Breast epithelium (tissue), 4 donors: ENCODE data around the gene FSIP1. TPM values are rescaled to one million over a fixed set of nuclear protein-coding genes. Genes with fewer than 3 reads are reported as not detected.

Experiments used
- DNase-seq, 2 donors: peaks; one replicate each; pipeline ENCODE4 v3.0.0-alpha.2; 2019; ENCODE audit warnings: low spot score in 2 of 2
- H3K27ac ChIP-seq, 2 donors: fragments of 200-600 bp; sonication (generic) in 1 of 2; one replicate each; pipeline ENCODE4 v1.5.1; 2016 to 2019; ENCODE audit warnings: mild to moderate bottlenecking in 1 of 2
- H3K27me3 ChIP-seq, 2 donors: fragments of 200-600 bp; sonication (generic) in 1 of 2; one replicate each; pipeline versions ENCODE4 v1.5.1 to v1.6.0; 2017 to 2019; ENCODE audit warnings: control low read depth in 1 of 2, mild to moderate bottlenecking in 1 of 2
- H3K36me3 ChIP-seq: fragments of 200-600 bp; one replicate; pipeline ENCODE4 v1.5.1; 2019
- H3K4me1 ChIP-seq, 2 donors: fragments of 200-600 bp; sonication (generic); one replicate each; pipeline ENCODE4 v1.5.1; 2016 to 2019; ENCODE audit warnings: control low read depth in 1 of 2
- H3K4me3 ChIP-seq, 3 donors: fragments of 200-600 bp; sonication (generic); 1 replicate in 2 of 3; 2 replicates in 1 of 3; pipeline ENCODE4 v1.5.1; 2016 to 2019; ENCODE audit warnings: mild to moderate bottlenecking in 3 of 3, moderate library complexity in 2 of 3
- H3K9me3 ChIP-seq, 2 donors: fragments of 200-600 bp; sonication (generic) in 1 of 2; one replicate each; pipeline ENCODE4 v1.5.1; 2016 to 2019; ENCODE audit warnings: control low read depth in 1 of 2
- POLR2A ChIP-seq: fragments of 450-650 bp; IDR thresholded peaks from one replicate; pipeline ENCODE4 v1.6.1; 2016; ENCODE audit warnings: antibody characterized with exemption, mild to moderate bottlenecking, moderate library complexity
- POLR2AphosphoS5 ChIP-seq, 3 donors: sonication (generic); formaldehyde crosslinking; IDR thresholded peaks; one replicate each; pipeline ENCODE4 v1.6.1; 2017; ENCODE audit warnings: antibody characterized with exemption in 3 of 3
- intact Hi-C: fragments of 100-400 bp; cut with DNase I; formaldehyde crosslinking; loops from one replicate; pipeline ENCODE4 v1.15.1; 2023; ENCODE audit warnings: low total_unique reads
- total RNA-seq, 3 donors: library from RNA; depleted of rRNA; stranded (reverse); fragments of >200 nt; gene quantifications; one replicate each; pipeline ENCODE4 v1.1.0, GENCODE V29; 2016
- TF ChIP-seq, protein P1 (sequence below), 3 donors: fragments of 450-650 bp; IDR thresholded peaks; one replicate each; pipeline ENCODE4 v1.5.1; 2016 to 2017; ENCODE audit warnings: antibody characterized with exemption in 3 of 3, mild to moderate bottlenecking in 3 of 3, moderate library complexity in 3 of 3

Gene FSIP1
- total RNA-seq, 3 donors from 2014 or later, result 0.32 to 23.3 (median 16.2) TPM

DNA sequence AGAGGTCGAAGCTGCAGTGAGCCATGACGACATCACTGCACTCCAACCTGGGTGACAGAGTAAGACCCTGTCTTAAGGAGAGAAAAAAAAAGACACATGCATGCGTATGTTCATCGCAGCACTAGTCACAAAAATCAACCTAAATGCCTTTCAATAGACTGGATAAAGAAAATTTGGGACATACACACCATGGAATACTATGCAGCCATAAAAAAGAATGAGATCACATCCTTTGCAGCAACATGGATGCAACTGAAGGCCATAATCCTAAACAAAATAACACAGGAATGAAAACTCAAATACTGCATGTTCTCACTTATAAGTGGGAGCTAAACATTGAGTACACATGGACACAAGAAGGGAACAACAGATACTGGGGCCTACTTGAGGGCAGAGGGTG, 53.1 kb downstream of the FSIP1 start:
- Histone ChIP-seq H3K36me3 (no peaks in the 10 kb centered on the region), H3K27me3 (no peaks in the 10 kb centered on the region), H3K4me3 (no peak overlapping the region), H3K4me1 (no peaks in the 10 kb centered on the region), H3K9me3 (no peaks in the 10 kb centered on the region), H3K27ac (no peak overlapping the region)
- TF ChIP-seq, protein P1, sequence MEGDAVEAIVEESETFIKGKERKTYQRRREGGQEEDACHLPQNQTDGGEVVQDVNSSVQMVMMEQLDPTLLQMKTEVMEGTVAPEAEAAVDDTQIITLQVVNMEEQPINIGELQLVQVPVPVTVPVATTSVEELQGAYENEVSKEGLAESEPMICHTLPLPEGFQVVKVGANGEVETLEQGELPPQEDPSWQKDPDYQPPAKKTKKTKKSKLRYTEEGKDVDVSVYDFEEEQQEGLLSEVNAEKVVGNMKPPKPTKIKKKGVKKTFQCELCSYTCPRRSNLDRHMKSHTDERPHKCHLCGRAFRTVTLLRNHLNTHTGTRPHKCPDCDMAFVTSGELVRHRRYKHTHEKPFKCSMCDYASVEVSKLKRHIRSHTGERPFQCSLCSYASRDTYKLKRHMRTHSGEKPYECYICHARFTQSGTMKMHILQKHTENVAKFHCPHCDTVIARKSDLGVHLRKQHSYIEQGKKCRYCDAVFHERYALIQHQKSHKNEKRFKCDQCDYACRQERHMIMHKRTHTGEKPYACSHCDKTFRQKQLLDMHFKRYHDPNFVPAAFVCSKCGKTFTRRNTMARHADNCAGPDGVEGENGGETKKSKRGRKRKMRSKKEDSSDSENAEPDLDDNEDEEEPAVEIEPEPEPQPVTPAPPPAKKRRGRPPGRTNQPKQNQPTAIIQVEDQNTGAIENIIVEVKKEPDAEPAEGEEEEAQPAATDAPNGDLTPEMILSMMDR (IDR thresholded peaks at IDR 0.05), result no peak
- TF ChIP-seq POLR2AphosphoS5 (IDR thresholded peaks at IDR 0.05) (no peak), POLR2A (no peak)
- intact Hi-C loops, result no loop called here
- DNase-seq, result no peak

DNA sequence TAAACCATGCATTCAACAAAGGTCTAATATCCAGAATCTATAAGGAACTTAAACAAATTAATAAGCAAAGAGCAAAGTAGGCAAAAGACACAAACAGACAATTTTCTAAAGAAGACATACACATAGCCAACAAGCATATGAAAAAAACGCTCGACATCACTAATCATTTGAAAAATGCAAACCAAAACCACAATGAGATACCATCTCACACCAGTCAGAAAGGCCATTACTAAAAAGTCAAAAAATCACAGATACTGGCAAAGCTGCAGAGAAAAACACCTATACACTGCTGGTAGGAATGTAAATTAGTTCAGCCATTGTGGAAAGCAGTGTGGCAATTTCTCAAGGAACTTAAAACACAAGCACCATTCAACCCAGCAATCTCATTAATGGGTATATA, 53.8 kb downstream of the FSIP1 start:
- H3K4me1 ChIP-seq, result no peaks in the 10 kb centered on the region
- H3K36me3 ChIP-seq, result no peaks in the 10 kb centered on the region
- intact Hi-C loops, result no loop called here
- no peak for DNase-seq
- no peak overlapping the region for H3K27ac ChIP-seq
- no peak overlapping the region for H3K4me3 ChIP-seq
- no peaks in the 10 kb centered on the region for H3K9me3 ChIP-seq
- TF ChIP-seq, protein P1 (IDR thresholded peaks at IDR 0.05), result no peak
- TF ChIP-seq POLR2AphosphoS5 (IDR thresholded peaks at IDR 0.05) (no peak), POLR2A (no peak)
- H3K27me3 ChIP-seq, result no peaks in the 10 kb centered on the region

DNA sequence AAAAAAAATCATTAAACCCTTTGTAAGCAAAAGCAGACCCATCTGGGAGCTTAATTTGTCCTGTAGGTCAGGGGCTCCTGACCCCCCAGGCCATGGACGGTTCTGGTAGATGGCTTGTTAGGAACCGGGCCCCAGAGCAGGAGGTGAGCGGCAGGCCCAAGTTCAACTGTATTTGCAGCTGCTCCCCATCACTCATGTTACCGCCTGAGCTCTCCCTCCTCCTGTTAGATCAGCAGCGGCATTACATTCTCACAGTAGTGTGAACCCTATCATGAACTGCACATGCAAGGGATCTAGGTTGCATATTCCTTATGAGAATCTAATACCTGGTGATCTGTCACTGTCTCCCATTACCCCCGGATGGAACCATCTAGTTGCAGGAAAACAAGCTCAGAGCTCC, 60.7 kb downstream of the FSIP1 start:
- no peak for DNase-seq
- no peak overlapping the region for H3K27ac ChIP-seq

DNA sequence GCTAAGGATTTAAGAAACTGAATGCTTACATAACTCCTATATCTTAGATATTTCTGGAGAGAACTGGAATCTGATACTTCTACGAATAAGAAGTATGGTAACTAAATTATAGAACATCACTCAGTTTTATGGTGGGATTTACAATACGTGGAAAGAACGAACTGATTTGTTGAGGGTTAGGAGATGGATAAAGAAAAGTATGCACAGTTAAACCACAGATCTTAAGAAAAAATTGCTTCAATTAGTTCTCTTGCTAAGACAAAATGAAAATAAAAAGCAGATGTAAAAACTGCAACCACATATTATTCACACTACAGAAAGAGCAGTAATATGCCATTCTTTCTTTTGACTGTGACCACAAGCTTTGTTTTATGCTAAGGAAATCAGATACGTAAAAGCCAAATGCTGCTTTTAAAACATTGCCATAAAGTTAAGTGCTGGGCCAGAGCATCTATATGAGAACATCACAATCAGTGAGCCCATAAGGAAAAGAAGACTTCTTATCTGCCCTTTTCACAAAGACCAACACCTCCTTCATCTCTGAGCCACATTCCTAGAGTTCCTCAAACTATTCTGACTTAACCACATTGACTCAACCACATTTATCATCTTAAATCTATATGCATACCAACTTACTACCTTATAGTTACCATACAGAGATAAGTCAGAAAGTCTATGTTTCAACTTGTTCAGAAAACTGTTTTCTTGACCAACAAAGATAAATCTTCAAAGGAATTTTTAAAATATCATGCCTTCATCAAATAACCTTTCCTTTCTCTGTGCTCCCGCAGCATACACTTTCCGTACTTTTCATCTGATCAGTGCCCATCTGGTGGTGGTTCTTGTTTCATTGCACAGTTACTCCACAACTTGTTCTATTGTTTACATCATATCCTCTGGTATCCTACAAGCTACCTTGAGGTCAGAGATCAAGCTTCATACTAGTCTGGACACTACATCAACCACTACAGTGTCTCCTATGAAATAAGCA, 61.7 kb downstream of the FSIP1 start:
- no peaks in the 10 kb centered on the region for H3K36me3 ChIP-seq
- no peaks in the 10 kb centered on the region for H3K4me1 ChIP-seq
- TF ChIP-seq POLR2A, result no peak
- no peak for TF ChIP-seq POLR2AphosphoS5 (IDR thresholded peaks at IDR 0.05)
- TF ChIP-seq, protein P1 (IDR thresholded peaks at IDR 0.05), result no peak
- no peak overlapping the region for H3K4me3 ChIP-seq
- no peaks in the 10 kb centered on the region for H3K9me3 ChIP-seq
- H3K27ac ChIP-seq, result no peak overlapping the region
- H3K27me3 ChIP-seq, result no peaks in the 10 kb centered on the region
- DNase-seq, result no peak
- intact Hi-C loops, result no loop called here

More for the DNA sequence above, 60.7 kb downstream of the FSIP1 start:
- Histone ChIP-seq H3K9me3 (no peaks in the 10 kb centered on the region), H3K4me3 (no peak overlapping the region), H3K27me3 (no peaks in the 10 kb centered on the region), H3K4me1 (no peaks in the 10 kb centered on the region), H3K36me3 (no peaks in the 10 kb centered on the region)
- no peak for TF ChIP-seq POLR2A
- TF ChIP-seq POLR2AphosphoS5 (IDR thresholded peaks at IDR 0.05), result no peak
- TF ChIP-seq, protein P1 (IDR thresholded peaks at IDR 0.05), result no peak
- intact Hi-C loops, result no loop called here

DNA sequence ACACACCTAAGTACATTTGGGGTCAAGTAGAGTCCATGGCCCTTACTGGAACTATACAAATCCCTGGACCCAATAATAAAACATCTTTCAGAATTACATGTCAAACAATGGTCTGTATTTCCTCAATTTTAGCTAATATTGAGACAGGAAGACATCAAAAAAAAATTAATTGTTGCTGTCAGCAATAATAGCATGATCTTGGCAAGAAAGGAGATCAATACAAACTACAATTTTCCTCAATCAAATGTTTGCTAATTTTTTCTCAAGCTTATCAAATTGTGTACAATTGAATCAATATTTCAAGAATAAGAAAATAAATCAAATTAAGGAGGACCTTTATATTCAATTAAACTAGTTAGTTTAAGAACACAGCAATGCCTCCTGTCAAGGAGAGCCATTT, 62.6 kb downstream of the FSIP1 start:
- H3K4me1 ChIP-seq, result no peaks in the 10 kb centered on the region
- DNase-seq, result no peak
- intact Hi-C loops, result no loop called here
- H3K4me3 ChIP-seq, result no peak overlapping the region
- H3K27me3 ChIP-seq, result no peaks in the 10 kb centered on the region
- no peak overlapping the region for H3K27ac ChIP-seq
- no peaks in the 10 kb centered on the region for H3K36me3 ChIP-seq
- H3K9me3 ChIP-seq, result no peaks in the 10 kb centered on the region
- TF ChIP-seq POLR2AphosphoS5 (IDR thresholded peaks at IDR 0.05) (no peak), POLR2A (no peak)
- TF ChIP-seq, protein P1 (IDR thresholded peaks at IDR 0.05), result no peak
